GM20000 (cell line): ENCODE data around the gene MDGA2.

ENCODE experiments used
- DNase-seq: peaks from one replicate; pipeline ENCODE4 v3.0.0; 2012; ENCODE audit warnings: low spot score
- TF ChIP-seq, protein P1 (sequence below): IDR thresholded peaks from 2 replicates; pipeline ENCODE4 v1.5.1; 2012; ENCODE audit warnings: mild to moderate bottlenecking, control low read depth; ENCODE audit errors: extremely low read depth, missing control alignments

The MDGA2 gene

DNA sequence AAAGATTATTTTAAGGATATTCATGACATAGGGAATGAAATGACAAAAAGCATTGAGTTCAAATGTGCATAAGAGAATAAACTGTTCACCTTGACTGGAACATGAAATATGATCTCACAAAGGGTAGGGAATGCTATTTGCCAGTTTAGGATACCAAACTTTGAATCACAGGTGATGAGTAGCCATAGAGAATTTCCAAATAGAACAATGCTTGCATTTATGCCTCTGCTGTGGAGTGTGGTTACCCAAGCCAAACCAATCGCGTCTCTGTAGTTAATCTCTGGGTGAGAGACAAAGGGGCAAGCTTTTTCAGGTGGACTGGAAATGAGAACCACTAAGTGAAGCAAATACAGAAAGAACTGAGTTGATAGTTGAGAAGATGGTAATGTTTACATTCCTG lies 652.7 kb downstream of the MDGA2 start:
- no peak for DNase-seq
- TF ChIP-seq, protein P1, sequence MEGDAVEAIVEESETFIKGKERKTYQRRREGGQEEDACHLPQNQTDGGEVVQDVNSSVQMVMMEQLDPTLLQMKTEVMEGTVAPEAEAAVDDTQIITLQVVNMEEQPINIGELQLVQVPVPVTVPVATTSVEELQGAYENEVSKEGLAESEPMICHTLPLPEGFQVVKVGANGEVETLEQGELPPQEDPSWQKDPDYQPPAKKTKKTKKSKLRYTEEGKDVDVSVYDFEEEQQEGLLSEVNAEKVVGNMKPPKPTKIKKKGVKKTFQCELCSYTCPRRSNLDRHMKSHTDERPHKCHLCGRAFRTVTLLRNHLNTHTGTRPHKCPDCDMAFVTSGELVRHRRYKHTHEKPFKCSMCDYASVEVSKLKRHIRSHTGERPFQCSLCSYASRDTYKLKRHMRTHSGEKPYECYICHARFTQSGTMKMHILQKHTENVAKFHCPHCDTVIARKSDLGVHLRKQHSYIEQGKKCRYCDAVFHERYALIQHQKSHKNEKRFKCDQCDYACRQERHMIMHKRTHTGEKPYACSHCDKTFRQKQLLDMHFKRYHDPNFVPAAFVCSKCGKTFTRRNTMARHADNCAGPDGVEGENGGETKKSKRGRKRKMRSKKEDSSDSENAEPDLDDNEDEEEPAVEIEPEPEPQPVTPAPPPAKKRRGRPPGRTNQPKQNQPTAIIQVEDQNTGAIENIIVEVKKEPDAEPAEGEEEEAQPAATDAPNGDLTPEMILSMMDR, result no peak

DNA sequence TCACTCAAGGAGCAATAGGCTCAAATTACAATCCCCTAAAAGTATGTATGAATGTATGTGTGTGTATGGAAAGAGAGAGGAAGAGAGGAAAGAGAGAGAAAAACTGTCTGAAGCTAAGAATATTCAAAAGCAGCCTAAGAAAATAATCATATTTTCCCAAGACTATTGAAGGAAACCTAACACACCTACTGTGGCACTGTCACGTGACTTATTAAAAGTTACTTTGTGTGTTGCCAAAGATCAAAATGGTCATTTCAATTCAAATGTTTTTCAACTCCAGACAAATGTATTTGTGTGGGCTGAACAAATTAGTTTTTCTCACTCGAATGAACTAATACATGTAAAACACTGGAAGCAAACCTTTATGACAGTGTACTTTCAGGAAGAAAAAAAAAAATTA lies 654.9 kb downstream of the MDGA2 start:
- no peak for DNase-seq
- TF ChIP-seq, protein P1, result no peak

DNA sequence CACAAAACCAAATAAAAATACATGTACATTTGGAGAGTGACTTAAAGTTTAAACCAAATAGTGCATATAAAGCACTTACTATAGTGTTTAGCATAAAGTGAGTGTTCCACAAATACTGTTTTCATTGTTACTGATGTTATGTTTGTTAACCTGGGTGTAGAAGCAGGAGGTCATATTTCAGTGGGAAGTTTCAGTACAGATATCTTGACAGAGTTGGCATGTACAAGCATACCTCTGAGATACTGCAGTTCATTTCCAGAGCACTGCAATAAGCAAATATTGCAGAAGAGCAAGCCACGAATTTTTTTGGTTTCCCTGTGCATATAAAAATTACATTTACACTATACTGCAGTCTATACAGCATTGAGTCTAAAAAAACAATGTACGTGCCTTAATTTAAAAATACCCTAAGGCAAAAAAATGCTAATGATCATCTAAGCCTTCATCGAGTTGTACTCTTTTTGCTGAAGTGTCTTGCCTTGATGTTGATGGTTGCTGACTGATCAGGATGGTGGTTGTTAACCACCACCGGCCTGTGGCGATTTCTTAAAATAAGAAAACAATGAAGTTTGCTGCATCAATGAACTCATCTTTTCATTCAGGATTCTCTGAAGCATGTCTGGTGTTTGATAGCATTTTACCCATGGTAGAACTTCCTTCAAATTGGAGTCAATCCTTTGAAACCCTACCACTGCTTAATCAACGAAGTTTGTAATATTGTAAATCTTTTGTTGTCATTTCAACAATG lies 662.7 kb downstream of the MDGA2 start:
- TF ChIP-seq, protein P1, result no peak
- DNase-seq, result no peak

DNA sequence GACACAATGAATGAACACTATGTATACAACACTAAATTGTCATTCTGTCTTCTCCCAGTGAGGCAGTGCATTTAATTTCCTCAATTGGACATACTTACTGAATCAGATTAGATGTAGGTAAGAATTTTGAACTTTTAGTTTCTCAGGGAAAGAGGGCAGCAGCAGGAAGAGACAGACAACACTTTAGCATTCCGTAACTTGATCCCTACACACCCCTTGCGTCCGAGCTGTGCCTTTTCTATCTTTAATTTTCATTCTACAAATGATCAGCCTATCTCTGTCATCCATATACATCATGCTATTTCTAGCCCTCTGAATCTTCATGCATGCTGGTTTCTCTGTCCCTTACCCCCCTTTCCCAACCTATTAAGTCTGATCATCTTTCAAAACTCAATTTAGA lies 665.8 kb downstream of the MDGA2 start:
- no peak for DNase-seq
- TF ChIP-seq, protein P1, result no peak

DNA sequence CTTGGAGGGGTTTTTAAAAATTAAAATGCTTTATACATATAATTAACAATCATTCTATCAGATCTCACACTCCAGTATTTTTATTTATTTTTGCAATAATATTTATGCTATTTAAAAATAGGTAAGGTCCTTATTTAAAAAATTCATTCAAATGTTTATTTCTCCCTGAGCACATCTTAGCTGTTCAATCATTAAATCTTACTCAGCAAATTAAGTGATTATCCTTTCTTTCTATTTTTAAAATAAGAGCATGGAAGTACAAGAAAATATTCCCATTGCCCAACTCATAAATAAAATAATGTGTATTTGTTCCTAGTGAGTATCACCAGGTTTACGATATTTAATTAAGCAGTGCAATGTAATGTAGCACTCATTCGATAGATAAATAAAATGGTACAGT lies 666.7 kb downstream of the MDGA2 start:
- TF ChIP-seq, protein P1, result no peak
- no peak for DNase-seq

DNA sequence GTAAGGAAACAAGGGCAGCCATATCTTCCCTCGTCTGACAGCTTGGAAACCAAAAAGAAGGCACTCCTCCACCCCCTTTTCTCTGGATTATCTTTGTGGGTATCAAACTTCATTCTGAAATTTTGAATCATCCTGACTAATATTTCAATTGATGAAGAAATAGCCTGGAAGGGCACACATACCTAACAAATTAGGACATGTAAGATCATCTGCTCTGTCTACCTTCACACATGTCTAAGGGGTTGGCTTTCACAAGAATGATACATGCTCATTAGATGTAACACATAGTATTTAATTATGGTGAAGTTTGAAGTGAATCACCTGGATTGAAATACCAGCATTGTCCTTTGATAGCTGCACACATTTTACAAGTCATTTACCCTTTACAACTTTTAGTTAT lies 675.7 kb downstream of the MDGA2 start:
- no peak for DNase-seq
- TF ChIP-seq, protein P1, result no peak

DNA sequence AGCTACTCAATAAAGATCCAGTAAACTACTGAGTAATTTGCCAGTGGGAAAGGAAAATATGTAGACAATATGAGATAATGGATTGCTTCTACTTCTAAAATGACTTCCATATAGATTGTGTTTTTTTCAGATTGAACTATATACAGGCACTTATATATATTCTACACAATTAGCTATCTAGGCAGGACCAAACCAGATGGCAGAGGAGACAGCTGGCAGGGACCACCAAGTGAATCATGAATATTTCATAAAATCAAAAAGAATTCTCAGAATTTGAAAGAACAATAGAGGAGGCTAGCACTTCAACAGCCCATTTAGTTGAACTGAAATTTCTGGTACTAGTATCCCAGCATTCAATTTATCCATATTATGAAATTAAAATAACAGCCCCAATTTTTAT lies 685.8 kb downstream of the MDGA2 start:
- DNase-seq, result no peak
- TF ChIP-seq, protein P1, result no peak
